ENCODE results near the gene HSD17B12. TPM values are rescaled to one million over a fixed set of nuclear protein-coding genes. Genes with fewer than 3 reads are reported as not detected.

Gene HSD17B12
- total RNA-seq, 2 experiments from 2014 or later: 70.9 to 138 TPM

DNA sequence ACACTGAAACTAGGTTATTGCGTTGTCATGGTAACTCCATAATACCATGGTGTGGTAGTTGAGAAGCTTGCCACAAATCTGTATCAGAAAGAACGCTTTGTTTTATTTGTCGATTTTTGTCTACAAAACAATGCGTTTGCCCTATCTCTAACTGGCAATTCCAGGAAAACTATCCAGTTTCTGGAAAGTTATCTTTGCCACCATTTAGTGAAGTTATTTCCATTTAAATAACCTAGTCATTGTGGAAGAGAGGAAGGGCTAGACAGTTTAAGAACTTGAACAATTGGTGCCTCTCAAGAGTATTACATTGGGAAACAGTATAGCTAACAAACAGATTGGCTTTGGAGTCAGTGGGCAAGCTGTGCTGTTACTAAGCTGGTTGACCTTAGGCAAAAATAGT, 7.9 kb downstream of the HSD17B12 start:
- BruUV-seq (replicated peaks): no TSS peak
- intact Hi-C loops (cut with micrococcal nuclease; ENCODE audit: unreplicated experiment): no loop called here
- ChIA-PET POLR2A (interaction anchor here (1.0 kb wide), 1 partner anchor 99 kb away, joined by 3 read pairs; no protein-coding TSS in a partner anchor), CTCF (ENCODE audit: unreplicated experiment) (no interaction called here)
- H3K27ac ChIP-seq (ENCODE audit: low read depth, low read length, poor library complexity, severe bottlenecking): no peak overlapping the region
- H3K36me3 ChIP-seq (ENCODE audit: insufficient read depth, low read length): peaks cover 89% of the 10 kb centered on the region
- H3K4me1 ChIP-seq (ENCODE audit: insufficient read depth, low read length, poor library complexity, severe bottlenecking): peaks cover 78% of the 10 kb centered on the region
- H3K9me3 ChIP-seq (ENCODE audit: low read length): no peaks in the 10 kb centered on the region; the same call in 1 of the 2 replicates
- no peak overlapping the region for H3K4me3 ChIP-seq (ENCODE audit: low read depth, low read length, poor library complexity, severe bottlenecking)
- TF ChIP-seq, protein P1, sequence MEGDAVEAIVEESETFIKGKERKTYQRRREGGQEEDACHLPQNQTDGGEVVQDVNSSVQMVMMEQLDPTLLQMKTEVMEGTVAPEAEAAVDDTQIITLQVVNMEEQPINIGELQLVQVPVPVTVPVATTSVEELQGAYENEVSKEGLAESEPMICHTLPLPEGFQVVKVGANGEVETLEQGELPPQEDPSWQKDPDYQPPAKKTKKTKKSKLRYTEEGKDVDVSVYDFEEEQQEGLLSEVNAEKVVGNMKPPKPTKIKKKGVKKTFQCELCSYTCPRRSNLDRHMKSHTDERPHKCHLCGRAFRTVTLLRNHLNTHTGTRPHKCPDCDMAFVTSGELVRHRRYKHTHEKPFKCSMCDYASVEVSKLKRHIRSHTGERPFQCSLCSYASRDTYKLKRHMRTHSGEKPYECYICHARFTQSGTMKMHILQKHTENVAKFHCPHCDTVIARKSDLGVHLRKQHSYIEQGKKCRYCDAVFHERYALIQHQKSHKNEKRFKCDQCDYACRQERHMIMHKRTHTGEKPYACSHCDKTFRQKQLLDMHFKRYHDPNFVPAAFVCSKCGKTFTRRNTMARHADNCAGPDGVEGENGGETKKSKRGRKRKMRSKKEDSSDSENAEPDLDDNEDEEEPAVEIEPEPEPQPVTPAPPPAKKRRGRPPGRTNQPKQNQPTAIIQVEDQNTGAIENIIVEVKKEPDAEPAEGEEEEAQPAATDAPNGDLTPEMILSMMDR (conservative IDR thresholded peaks at IDR 0.05; ENCODE audit: low read length): no peak
- no peak for TF ChIP-seq EZH2phosphoT487 (IDR thresholded peaks at IDR 0.05; ENCODE audit: borderline replicate concordance, low read depth, low read length)
- H2AFZ ChIP-seq (ENCODE audit: low read length): no peak overlapping the region
- H3K79me2 ChIP-seq (ENCODE audit: insufficient read depth, low read depth, low read length): peaks cover 99% of the 10 kb centered on the region
- H4K20me1 ChIP-seq (ENCODE audit: insufficient read depth, low read length): peaks cover 15% of the 10 kb centered on the region; the same call in 1 of the 2 replicates
- no peaks in the 10 kb centered on the region for H3K9me2 ChIP-seq (ENCODE audit: insufficient read depth, low read length)
- no peak overlapping the region for H3K4me2 ChIP-seq (ENCODE audit: low read length)
- DNase-seq (ENCODE audit: low spot score): no peak

DNA sequence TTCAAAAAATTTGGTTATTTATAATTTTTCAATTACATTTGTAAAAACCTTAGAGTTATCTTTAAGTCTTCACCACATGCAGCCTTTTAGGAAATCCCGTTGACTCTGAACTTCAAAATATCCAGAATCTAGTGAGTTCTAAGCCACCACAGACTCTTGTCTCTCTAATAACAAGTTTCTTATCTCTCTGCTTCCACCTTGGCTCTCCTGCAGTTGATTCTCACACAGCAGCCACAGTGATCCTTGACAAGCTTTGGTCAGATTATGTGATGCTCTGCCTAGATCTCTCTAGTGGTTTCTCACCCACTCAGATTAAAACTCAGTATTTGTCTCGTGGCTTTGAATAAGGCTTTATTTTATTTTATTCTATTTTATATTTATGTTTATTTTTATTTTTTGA, 8.6 kb downstream of the HSD17B12 start:
- H3K4me3 ChIP-seq (ENCODE audit: low read depth, low read length, poor library complexity, severe bottlenecking): no peak overlapping the region
- H3K4me1 ChIP-seq (ENCODE audit: insufficient read depth, low read length, poor library complexity, severe bottlenecking): peaks cover 78% of the 10 kb centered on the region
- H4K20me1 ChIP-seq (ENCODE audit: insufficient read depth, low read length): peaks cover 10% of the 10 kb centered on the region; the same call in 1 of the 2 replicates
- intact Hi-C loops (cut with micrococcal nuclease; ENCODE audit: unreplicated experiment): no loop called here
- H3K9me3 ChIP-seq (ENCODE audit: low read length): no peaks in the 10 kb centered on the region; the same call in 1 of the 2 replicates
- no peak overlapping the region for H3K27ac ChIP-seq (ENCODE audit: low read depth, low read length, poor library complexity, severe bottlenecking)
- no peak for TF ChIP-seq EZH2phosphoT487 (IDR thresholded peaks at IDR 0.05; ENCODE audit: borderline replicate concordance, low read depth, low read length)
- TF ChIP-seq, protein P1 (conservative IDR thresholded peaks at IDR 0.05; ENCODE audit: low read length): no peak
- no TSS peak for BruUV-seq (replicated peaks)
- H2AFZ ChIP-seq (ENCODE audit: low read length): no peak overlapping the region
- CTCF ChIA-PET (ENCODE audit: unreplicated experiment): no interaction called here
- peaks cover 83% of the 10 kb centered on the region for H3K36me3 ChIP-seq (ENCODE audit: insufficient read depth, low read length)
- no peak overlapping the region for H3K4me2 ChIP-seq (ENCODE audit: low read length)
- no peaks in the 10 kb centered on the region for H3K9me2 ChIP-seq (ENCODE audit: insufficient read depth, low read length)
- H3K79me2 ChIP-seq (ENCODE audit: insufficient read depth, low read depth, low read length): peaks cover 99% of the 10 kb centered on the region
- POLR2A ChIA-PET: interaction anchor here (1.0 kb wide), 1 partner anchor 8 kb away, joined by 4 read pairs; the partner anchor contains the start of gene HSD17B12
- no peak for DNase-seq (ENCODE audit: low spot score)

DNA sequence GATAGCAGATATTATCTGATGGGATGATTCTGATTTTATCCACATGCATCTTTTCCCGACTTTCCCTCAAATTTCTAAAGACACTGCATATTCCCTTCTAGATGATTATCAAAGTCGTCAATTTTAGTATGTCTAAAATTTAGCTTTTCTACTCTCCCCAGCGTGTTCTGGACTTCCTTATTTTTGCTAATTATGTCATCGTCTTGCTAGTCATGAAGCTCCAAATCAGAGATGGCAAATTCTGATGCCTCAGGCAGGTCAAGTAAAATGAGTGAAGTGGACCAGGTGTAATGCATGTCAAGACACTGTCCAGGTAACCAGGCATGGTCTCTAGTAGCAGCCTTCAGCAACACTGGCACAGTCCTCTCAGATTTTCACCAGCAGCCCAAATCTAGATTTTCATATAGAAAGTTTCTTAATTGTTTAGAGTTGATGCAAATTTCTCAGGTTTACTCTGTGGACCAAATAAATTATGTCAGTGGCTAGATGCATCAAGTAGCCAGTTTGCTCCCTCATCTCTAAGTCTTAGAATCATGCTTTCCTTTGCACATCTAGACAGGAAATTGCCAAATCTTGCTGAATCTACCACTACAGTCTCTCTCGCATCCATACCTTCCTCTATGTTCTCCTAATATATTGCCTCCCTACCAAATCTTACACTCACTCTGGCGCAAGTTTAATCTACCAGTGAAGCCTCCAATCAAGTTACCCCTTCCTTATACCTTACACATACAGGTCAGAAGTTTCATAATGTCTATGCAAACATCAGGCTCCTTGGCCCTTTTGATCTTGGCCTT, 10.6 kb downstream of the HSD17B12 start:
- CTCF ChIA-PET (ENCODE audit: unreplicated experiment): no interaction called here
- POLR2A ChIA-PET: interaction anchor here (1.1 to 1.9 kb wide), 2 partner anchors 9 to 11 kb away, joined by 4 to 6 read pairs; partner anchors contain the start of gene HSD17B12
- peaks cover 99% of the 10 kb centered on the region for H3K79me2 ChIP-seq (ENCODE audit: insufficient read depth, low read depth, low read length)
- H3K4me1 ChIP-seq (ENCODE audit: insufficient read depth, low read length, poor library complexity, severe bottlenecking): peaks cover 77% of the 10 kb centered on the region
- H3K4me2 ChIP-seq (ENCODE audit: low read length): peak overlapping the region; percentile 59
- no peaks in the 10 kb centered on the region; the same call in 1 of the 2 replicates for H3K9me3 ChIP-seq (ENCODE audit: low read length)
- TF ChIP-seq EZH2phosphoT487 (IDR thresholded peaks at IDR 0.05; ENCODE audit: borderline replicate concordance, low read depth, low read length): no peak
- TF ChIP-seq, protein P1 (conservative IDR thresholded peaks at IDR 0.05; ENCODE audit: low read length): no peak
- H3K4me3 ChIP-seq (ENCODE audit: low read depth, low read length, poor library complexity, severe bottlenecking): peak overlapping the region; percentile 14
- no peak overlapping the region for H2AFZ ChIP-seq (ENCODE audit: low read length)
- peak overlapping the region; percentile 56 for H3K27ac ChIP-seq (ENCODE audit: low read depth, low read length, poor library complexity, severe bottlenecking)
- DNase-seq (ENCODE audit: low spot score): peak; percentile 24
- intact Hi-C loops (cut with micrococcal nuclease; ENCODE audit: unreplicated experiment): no loop called here
- H3K9me2 ChIP-seq (ENCODE audit: insufficient read depth, low read length): no peaks in the 10 kb centered on the region
- no TSS peak for BruUV-seq (replicated peaks)
- peaks cover 72% of the 10 kb centered on the region for H3K36me3 ChIP-seq (ENCODE audit: insufficient read depth, low read length)
- no peaks in the 10 kb centered on the region; the same call in 1 of the 2 replicates for H4K20me1 ChIP-seq (ENCODE audit: insufficient read depth, low read length)

Measured in OCI-LY7 (cell line).